Astrocyte of the cerebellum (primary cell): Measurements from ENCODE around the gene TPSD1.
"Not testable (repeated sequence)": the region's sequence is repeated elsewhere in the genome, so short reads cannot be mapped to it uniquely, and the experiment has no call there.

ENCODE experiments used
- DNase-seq: peaks from one replicate; pipeline ENCODE4 v3.0.0-alpha.2; 2011; ENCODE audit warnings: low read depth
- H3K4me3 ChIP-seq: 2 replicates; pipeline ENCODE4 v1.5.1; 2011; ENCODE audit warnings: mild to moderate bottlenecking, low read depth, low read length, moderate library complexity
- CTCF ChIP-seq: IDR thresholded peaks from 2 replicates; pipeline ENCODE4 v1.5.1; 2012; ENCODE audit warnings: low read length, low read depth, moderate library complexity, mild to moderate bottlenecking; ENCODE audit errors: missing control alignments
- in situ Hi-C: cut with HindIII; loops from 2 replicates; pipeline ENCODE4 v1.10.0; 2017; ENCODE audit warnings: low sequenced_read_pairs

Gene TPSD1

DNA sequence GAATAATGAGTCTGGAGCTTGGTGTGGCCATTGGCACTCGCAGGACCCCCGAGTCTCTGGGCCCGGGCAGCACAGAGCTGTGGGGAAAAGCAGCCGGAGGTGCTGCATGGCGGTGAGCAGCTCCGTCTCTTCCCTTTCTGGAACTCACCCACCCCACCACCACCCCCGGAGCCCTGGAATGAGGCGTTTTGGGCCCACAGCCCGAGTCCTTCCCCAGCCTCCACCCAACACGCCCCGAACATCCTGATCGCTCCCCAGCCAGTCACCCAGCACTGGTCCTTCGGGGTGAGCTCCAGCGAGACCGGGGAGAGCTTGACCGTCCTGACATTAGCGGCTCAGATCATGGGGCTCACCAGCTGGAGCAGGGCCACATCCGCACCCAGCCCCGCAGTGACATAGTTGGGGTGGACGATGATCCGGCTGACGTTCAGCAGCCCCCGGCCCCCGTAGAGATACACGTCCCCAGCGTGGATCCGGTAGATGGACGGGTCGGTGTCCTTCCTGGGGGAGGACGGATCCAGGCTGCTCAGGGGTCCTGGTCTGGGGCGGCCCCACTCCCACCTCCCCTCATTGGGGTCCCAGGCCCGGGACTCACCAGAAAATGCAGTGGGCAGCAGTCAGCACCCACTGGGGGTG lies 6.5 kb downstream of the TPSD1 start:
- DNase-seq: no peak
- TF ChIP-seq CTCF: no peak
- H3K4me3 ChIP-seq: no peak overlapping the region
- in situ Hi-C loops: no loop called here

DNA sequence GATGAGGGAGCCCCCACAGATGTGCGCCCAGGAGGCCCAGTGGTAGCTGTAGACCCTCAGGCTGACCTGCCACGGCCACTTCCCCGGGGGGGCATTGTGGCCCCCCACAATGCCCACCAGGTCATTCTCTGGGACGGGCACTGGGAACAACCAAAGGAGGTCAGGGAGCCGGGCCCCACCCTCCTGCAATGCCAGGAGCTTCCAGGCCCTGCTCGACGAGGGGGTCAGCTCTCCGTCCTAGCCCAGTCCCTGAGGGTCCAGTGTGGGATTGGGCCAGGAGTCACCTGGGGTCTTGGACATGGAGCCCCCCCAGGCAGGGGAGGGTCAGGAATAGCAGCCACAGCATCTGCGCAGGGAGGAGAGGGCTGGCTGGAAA lies 7.0 kb downstream of the TPSD1 start:
- no peak for DNase-seq
- no peak for TF ChIP-seq CTCF

GRCh38 chr16:1263591-1264344 lies 7.9 kb downstream of the TPSD1 start:
- in situ Hi-C loops: no loop called here
- H3K4me3 ChIP-seq: no peak overlapping the region
- no peak for DNase-seq
- TF ChIP-seq CTCF: no peak

More for the DNA sequence above, 7.0 kb downstream of the TPSD1 start:
- in situ Hi-C loops: no loop called here
- H3K4me3 ChIP-seq: no peak overlapping the region

- no peak for TF ChIP-seq CTCF
- no peak overlapping the region for H3K4me3 ChIP-seq
- DNase-seq: no peak
- in situ Hi-C loops: no loop called here
Measured at GRCh38 chr16:1264345-1265089, 8.6 kb downstream of the TPSD1 start.

DNA sequence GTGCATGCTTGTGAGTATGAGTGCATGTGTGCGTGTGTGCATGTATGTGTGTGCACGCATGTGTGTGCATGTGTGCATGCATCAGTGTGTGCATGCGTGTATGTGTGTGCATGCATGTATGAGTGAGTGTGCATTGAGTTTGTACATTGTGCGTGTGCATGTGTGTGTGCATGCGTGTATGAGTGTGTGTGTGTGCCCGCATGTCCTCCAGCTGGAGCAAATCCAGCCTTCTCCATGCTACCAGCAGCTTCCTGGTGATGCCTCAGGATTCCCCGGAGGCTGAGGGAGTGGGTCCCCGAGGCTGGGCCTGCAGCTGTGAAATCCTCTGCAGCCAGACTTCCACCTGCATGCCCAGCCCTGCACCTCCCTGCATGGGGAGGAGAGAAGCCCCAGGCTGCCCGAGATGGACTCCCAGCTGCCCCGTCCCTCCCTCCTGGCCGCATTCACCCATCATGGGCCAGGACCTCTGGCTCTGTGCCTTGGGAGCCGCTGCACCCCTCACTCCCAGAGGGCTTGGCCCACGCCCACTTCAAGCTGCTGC lies 9.3 kb downstream of the TPSD1 start:
- in situ Hi-C loops: no loop called here
- H3K4me3 ChIP-seq: no peak overlapping the region
- no peak for DNase-seq
- TF ChIP-seq CTCF: no peak

GRCh38 chr16:1265826-1266225 lies 10.0 kb downstream of the TPSD1 start:
- in situ Hi-C loops: no loop called here
- H3K4me3 ChIP-seq: no peak overlapping the region
- DNase-seq: no peak
- no peak for TF ChIP-seq CTCF

GRCh38 chr16:1269418-1269817 lies 13.5 kb downstream of the TPSD1 start:
- H3K4me3 ChIP-seq, in situ Hi-C loops, DNase-seq: not testable (repeated sequence)
